Effector memory CD8-positive, alpha-beta T cell (primary cell): ENCODE results near the gene CRTC3.
"Not testable (repeated sequence)": the region's sequence is repeated elsewhere in the genome, so short reads cannot be mapped to it uniquely, and the experiment has no call there.

Experiments
- ATAC-seq: fragments of 150-1000 bp; cut with Tn5 transposase; replicated peaks from 2 replicates; pipeline ENCODE4 v1.10.0; 2021; ENCODE audit warnings: mild to moderate bottlenecking, moderate library complexity
- DNase-seq, 3 experiments: peaks; one replicate each; pipeline ENCODE4 v3.0.0; 2021
- H3K27ac Mint-ChIP-seq, 2 donors: one replicate each; pipeline ENCODE4 v1.8.0; 2022; ENCODE audit warnings: mild to moderate bottlenecking in 2 of 2, mixed read lengths in 2 of 2, moderate library complexity in 2 of 2
- H3K27me3 Mint-ChIP-seq, 2 donors: one replicate each; pipeline ENCODE4 v1.8.0; 2022; ENCODE audit warnings: mixed read lengths in 2 of 2
- H3K36me3 Mint-ChIP-seq: one replicate; pipeline ENCODE4 v1.8.0; 2022; ENCODE audit warnings: mild to moderate bottlenecking, moderate library complexity, mixed read lengths; ENCODE audit not compliant: insufficient read depth
- H3K4me1 Mint-ChIP-seq, 2 donors: one replicate each; pipeline ENCODE4 v1.8.0; 2022; ENCODE audit warnings: low read depth in 2 of 2, mixed read lengths in 2 of 2
- H3K4me3 Mint-ChIP-seq, 2 donors: one replicate each; pipeline ENCODE4 v1.8.0; 2022; ENCODE audit warnings: mild to moderate bottlenecking in 2 of 2, mixed read lengths in 2 of 2, moderate library complexity in 2 of 2
- H3K9me3 Mint-ChIP-seq, 2 donors: one replicate each; pipeline ENCODE4 v1.8.0; 2022; ENCODE audit warnings: mixed read lengths in 2 of 2

Gene CRTC3

GRCh38 chr15:90665288-90666134, 135.8 kb downstream of the CRTC3 start:
- ATAC-seq = peak; percentile 55
- H3K9me3 Mint-ChIP-seq = no peaks in the 10 kb centered on the region
- H3K4me1 Mint-ChIP-seq = peaks cover 37 to 41% of the 10 kb centered on the region in 2 donors
- H3K27ac Mint-ChIP-seq = no peak overlapping the region
- H3K36me3 Mint-ChIP-seq = peaks cover 12% of the 10 kb centered on the region
- peak overlapping the region; percentile 81 to 85 for H3K4me3 Mint-ChIP-seq
- DNase-seq = peak in 1 of 3 experiments; percentile 18
- peaks cover 52 to 54% of the 10 kb centered on the region in 2 donors for H3K27me3 Mint-ChIP-seq

- Mint-ChIP-seq H3K36me3 (peaks cover 7% of the 10 kb centered on the region), H3K27me3 (peaks cover 55 to 60% of the 10 kb centered on the region in 2 donors), H3K4me1 (peaks cover 29 to 32% of the 10 kb centered on the region in 2 donors), H3K9me3 (no peaks in the 10 kb centered on the region), H3K27ac (no peak overlapping the region), H3K4me3 (peak overlapping the region; percentile 76 to 83)
- no peak for DNase-seq
- no peak for ATAC-seq
Measured at GRCh38 chr15:90666135-90666909, 136.6 kb downstream of the CRTC3 start.

- H3K27ac Mint-ChIP-seq = no peak overlapping the region
- peaks cover 22 to 26% of the 10 kb centered on the region in 2 donors for H3K4me1 Mint-ChIP-seq
- H3K36me3 Mint-ChIP-seq = peaks cover 5% of the 10 kb centered on the region
- peaks cover 64 to 69% of the 10 kb centered on the region in 2 donors for H3K27me3 Mint-ChIP-seq
- ATAC-seq (no peak), DNase-seq (no peak)
- H3K4me3 Mint-ChIP-seq = peak overlapping the region; percentile 24 to 29
- no peaks in the 10 kb centered on the region for H3K9me3 Mint-ChIP-seq
Measured at GRCh38 chr15:90667073-90667754, 137.5 kb downstream of the CRTC3 start.

GRCh38 chr15:90667755-90668345, 138.1 kb downstream of the CRTC3 start:
- ATAC-seq, DNase-seq, H3K9me3 Mint-ChIP-seq, H3K4me3 Mint-ChIP-seq, H3K36me3 Mint-ChIP-seq, H3K27ac Mint-ChIP-seq: not testable (repeated sequence)
- H3K27me3 Mint-ChIP-seq = peaks cover 66 to 70% of the 10 kb centered on the region in 2 donors
- peaks cover 20 to 26% of the 10 kb centered on the region in 2 donors for H3K4me1 Mint-ChIP-seq

GRCh38 chr15:90670631-90671030, 140.9 kb downstream of the CRTC3 start:
- H3K27me3 Mint-ChIP-seq = peaks cover 49 to 60% of the 10 kb centered on the region in 2 donors
- H3K27ac Mint-ChIP-seq = peak overlapping the region in 1 of 2 donors; percentile 5
- DNase-seq, H3K36me3 Mint-ChIP-seq, H3K9me3 Mint-ChIP-seq, H3K4me3 Mint-ChIP-seq, ATAC-seq: not testable (repeated sequence)
- peaks cover 9 to 12% of the 10 kb centered on the region in 2 donors for H3K4me1 Mint-ChIP-seq

- ATAC-seq (no peak), DNase-seq (no peak)
- Mint-ChIP-seq H3K4me3 (no peak overlapping the region), H3K27ac (no peak overlapping the region), H3K9me3 (no peaks in the 10 kb centered on the region), H3K4me1 (peaks cover 7 to 8% of the 10 kb centered on the region in 2 donors), H3K27me3 (peaks cover 43 to 54% of the 10 kb centered on the region in 2 donors), H3K36me3 (no peaks in the 10 kb centered on the region)
Measured at GRCh38 chr15:90671216-90671615, 141.5 kb downstream of the CRTC3 start.

GRCh38 chr15:90673357-90673756, 143.6 kb downstream of the CRTC3 start:
- DNase-seq, H3K36me3 Mint-ChIP-seq, H3K4me3 Mint-ChIP-seq, H3K27ac Mint-ChIP-seq, H3K9me3 Mint-ChIP-seq, H3K4me1 Mint-ChIP-seq, ATAC-seq: not testable (repeated sequence)
- peaks cover 33 to 42% of the 10 kb centered on the region in 2 donors for H3K27me3 Mint-ChIP-seq

- H3K27ac Mint-ChIP-seq = no peak overlapping the region
- no peaks in the 10 kb centered on the region for H3K9me3 Mint-ChIP-seq
- DNase-seq (no peak), ATAC-seq (no peak)
- H3K4me1 Mint-ChIP-seq = peaks cover 6 to 10% of the 10 kb centered on the region in 2 donors
- peaks cover 3% of the 10 kb centered on the region for H3K36me3 Mint-ChIP-seq
- H3K4me3 Mint-ChIP-seq = no peak overlapping the region
- peaks cover 27 to 42% of the 10 kb centered on the region in 2 donors for H3K27me3 Mint-ChIP-seq
Measured at GRCh38 chr15:90674476-90674875, 144.8 kb downstream of the CRTC3 start.

GRCh38 chr15:90675464-90675863, 145.7 kb downstream of the CRTC3 start:
- DNase-seq (no peak), ATAC-seq (no peak)
- no peaks in the 10 kb centered on the region for H3K9me3 Mint-ChIP-seq
- H3K4me3 Mint-ChIP-seq = no peak overlapping the region
- H3K27ac Mint-ChIP-seq = no peak overlapping the region
- peaks cover 6 to 10% of the 10 kb centered on the region in 2 donors for H3K4me1 Mint-ChIP-seq
- H3K27me3 Mint-ChIP-seq = peaks cover 17 to 35% of the 10 kb centered on the region in 2 donors
- H3K36me3 Mint-ChIP-seq = peaks cover 3% of the 10 kb centered on the region

- Mint-ChIP-seq H3K27me3 (peaks cover under 1 to 12% of the 10 kb centered on the region in 2 donors), H3K9me3 (no peaks in the 10 kb centered on the region), H3K27ac (no peak overlapping the region), H3K4me3 (peak overlapping the region; percentile 13 to 64), H3K4me1 (peaks cover 6 to 7% of the 10 kb centered on the region in 2 donors), H3K36me3 (peaks cover 6% of the 10 kb centered on the region)
- ATAC-seq (peak; percentile 75), DNase-seq (no peak)
Measured at GRCh38 chr15:90677807-90678790, 148.4 kb downstream of the CRTC3 start.

- peaks cover 6 to 7% of the 10 kb centered on the region in 2 donors for H3K4me1 Mint-ChIP-seq
- H3K27ac Mint-ChIP-seq = no peak overlapping the region
- DNase-seq = no peak
Measured at GRCh38 chr15:90679959-90680358, 150.2 kb downstream of the CRTC3 start.

GRCh38 chr15:90680371-90680935, 150.7 kb downstream of the CRTC3 start:
- ATAC-seq = no peak
- Mint-ChIP-seq H3K27me3 (peaks cover 11% of the 10 kb centered on the region in 2 donors), H3K36me3 (peaks cover 6% of the 10 kb centered on the region), H3K4me3 (no peak overlapping the region), H3K27ac (no peak overlapping the region), H3K9me3 (no peaks in the 10 kb centered on the region), H3K4me1 (peaks cover 6 to 7% of the 10 kb centered on the region in 2 donors)
- no peak for DNase-seq

More at GRCh38 chr15:90679959-90680358, 150.2 kb downstream of the CRTC3 start:
- Mint-ChIP-seq H3K4me3 (no peak overlapping the region), H3K9me3 (no peaks in the 10 kb centered on the region), H3K27me3 (peaks cover 11% of the 10 kb centered on the region in 2 donors), H3K36me3 (peaks cover 6% of the 10 kb centered on the region)
- ATAC-seq = no peak
